GM12878 (cell line): ENCODE results near the gene COX10.

Experiments used
- ATF7 ChIP-seq: fragments of 450-650 bp; IDR thresholded peaks from 2 replicates; pipeline ENCODE4 v1.6.1; 2016; ENCODE audit warnings: low read depth, mild to moderate bottlenecking
- CEBPB ChIP-seq, 2 experiments: fragments of 150-350 bp in 1 of 2; IDR thresholded peaks; 2 replicates each; pipeline ENCODE4 v1.6.1; 2012 to 2014; ENCODE audit warnings: low read depth in 2 of 2, low read length in 2 of 2, borderline replicate concordance in 1 of 2, inconsistent platforms in 1 of 2
- JUND ChIP-seq: IDR thresholded peaks from 2 replicates; pipeline ENCODE4 v1.6.1; 2012; ENCODE audit warnings: low read depth, mild to moderate bottlenecking, low read length, improper control_type of control experiment, moderate library complexity
- RCOR1 ChIP-seq: conservative IDR thresholded peaks from 2 replicates; pipeline ENCODE4 v1.6.1; 2012; ENCODE audit warnings: low read depth, low read length, improper control_type of control experiment
- SUPT20H ChIP-seq: IDR thresholded peaks from 2 replicates; pipeline ENCODE4 v1.6.1; 2011; ENCODE audit warnings: low read depth, mild to moderate bottlenecking, low read length, moderate library complexity, borderline replicate concordance; ENCODE audit not compliant: control insufficient read depth
- TBL1XR1 ChIP-seq: IDR thresholded peaks from 2 replicates; pipeline ENCODE4 v1.6.1; 2012; ENCODE audit warnings: low read depth, low read length, improper control_type of control experiment
- TCF12 ChIP-seq: IDR thresholded peaks from 2 replicates; pipeline ENCODE4 v1.6.1; 2011; ENCODE audit warnings: low read depth, mild to moderate bottlenecking, low read length
- USF1 ChIP-seq: IDR thresholded peaks from 2 replicates; pipeline ENCODE4 v1.6.1; 2011; ENCODE audit warnings: borderline replicate concordance, low read depth, mild to moderate bottlenecking, moderate library complexity, mixed read lengths, low read length; ENCODE audit not compliant: insufficient read depth; ENCODE audit errors: extremely low read length
- TF ChIP-seq, protein P1 (sequence below), 3 experiments: IDR thresholded peaks in 2 of 3; conservative IDR thresholded peaks in 1 of 3; 2 replicates each; pipeline ENCODE4 v1.5.1; 2011; ENCODE audit warnings: low read depth in 3 of 3, low read length in 3 of 3, mild to moderate bottlenecking in 3 of 3, control low read depth in 2 of 3, moderate library complexity in 2 of 3, inconsistent platforms in 1 of 3, mixed read lengths in 1 of 3; ENCODE audit not compliant: control insufficient read depth in 2 of 3, insufficient read depth in 1 of 3; ENCODE audit errors: extremely low read depth in 1 of 3

DNA sequence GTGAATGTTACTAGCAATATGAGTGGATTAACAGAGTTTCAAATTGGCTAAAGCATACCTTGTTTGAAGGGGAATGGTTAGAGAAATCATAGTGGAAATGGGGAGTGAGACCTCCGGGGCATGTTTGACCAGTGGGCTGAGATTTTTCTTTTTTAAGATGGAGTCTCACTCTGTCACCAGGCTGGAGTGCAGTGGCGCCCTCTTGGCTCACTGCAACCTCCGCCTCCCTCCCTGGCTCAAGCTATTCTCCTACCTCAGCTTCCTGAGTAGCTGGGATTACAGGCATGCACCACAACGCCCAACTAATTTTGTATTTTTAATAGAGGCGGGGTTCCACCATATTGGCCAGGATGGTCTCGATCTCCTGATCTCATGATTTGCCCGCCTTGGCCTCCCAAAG, 157.7 kb downstream of the COX10 start:
- TF ChIP-seq, protein P1, sequence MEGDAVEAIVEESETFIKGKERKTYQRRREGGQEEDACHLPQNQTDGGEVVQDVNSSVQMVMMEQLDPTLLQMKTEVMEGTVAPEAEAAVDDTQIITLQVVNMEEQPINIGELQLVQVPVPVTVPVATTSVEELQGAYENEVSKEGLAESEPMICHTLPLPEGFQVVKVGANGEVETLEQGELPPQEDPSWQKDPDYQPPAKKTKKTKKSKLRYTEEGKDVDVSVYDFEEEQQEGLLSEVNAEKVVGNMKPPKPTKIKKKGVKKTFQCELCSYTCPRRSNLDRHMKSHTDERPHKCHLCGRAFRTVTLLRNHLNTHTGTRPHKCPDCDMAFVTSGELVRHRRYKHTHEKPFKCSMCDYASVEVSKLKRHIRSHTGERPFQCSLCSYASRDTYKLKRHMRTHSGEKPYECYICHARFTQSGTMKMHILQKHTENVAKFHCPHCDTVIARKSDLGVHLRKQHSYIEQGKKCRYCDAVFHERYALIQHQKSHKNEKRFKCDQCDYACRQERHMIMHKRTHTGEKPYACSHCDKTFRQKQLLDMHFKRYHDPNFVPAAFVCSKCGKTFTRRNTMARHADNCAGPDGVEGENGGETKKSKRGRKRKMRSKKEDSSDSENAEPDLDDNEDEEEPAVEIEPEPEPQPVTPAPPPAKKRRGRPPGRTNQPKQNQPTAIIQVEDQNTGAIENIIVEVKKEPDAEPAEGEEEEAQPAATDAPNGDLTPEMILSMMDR (IDR thresholded peaks at IDR 0.05 in 2 of 3, conservative IDR thresholded peaks at IDR 0.05 in 1 of 3; ENCODE audit: control insufficient read depth in 2 of 3, extremely low read depth in 1 of 3, insufficient read depth in 1 of 3, low read depth in 3 of 3, low read length in 3 of 3): no peak
- TF ChIP-seq ATF7 (no peak), USF1 (no peak), TBL1XR1 (no peak), CEBPB (IDR thresholded peaks at IDR 0.05; ENCODE audit: borderline replicate concordance in 1 of 2, low read depth in 2 of 2, low read length in 2 of 2) (no peak), RCOR1 (no peak), TCF12 (no peak), SUPT20H (no peak), JUND (no peak)
